OCI-LY7 (cell line): ENCODE data around the gene MAEL.

Experiments used
- EZH2phosphoT487 ChIP-seq: fragments of 200-600 bp; sonication (generic); IDR thresholded peaks from 2 replicates; pipeline ENCODE4 v1.6.1; 2018; ENCODE audit warnings: low read depth, borderline replicate concordance, mild to moderate bottlenecking, mixed run types, antibody characterized with exemption, low read length, moderate library complexity, mixed read lengths
- TF ChIP-seq, protein P1 (sequence below): fragments of 200-600 bp; sonication (generic); conservative IDR thresholded peaks from 2 replicates; pipeline ENCODE4 v1.5.1; 2014; ENCODE audit warnings: mild to moderate bottlenecking, antibody characterized with exemption, low read length, moderate library complexity, mixed read lengths

DNA sequence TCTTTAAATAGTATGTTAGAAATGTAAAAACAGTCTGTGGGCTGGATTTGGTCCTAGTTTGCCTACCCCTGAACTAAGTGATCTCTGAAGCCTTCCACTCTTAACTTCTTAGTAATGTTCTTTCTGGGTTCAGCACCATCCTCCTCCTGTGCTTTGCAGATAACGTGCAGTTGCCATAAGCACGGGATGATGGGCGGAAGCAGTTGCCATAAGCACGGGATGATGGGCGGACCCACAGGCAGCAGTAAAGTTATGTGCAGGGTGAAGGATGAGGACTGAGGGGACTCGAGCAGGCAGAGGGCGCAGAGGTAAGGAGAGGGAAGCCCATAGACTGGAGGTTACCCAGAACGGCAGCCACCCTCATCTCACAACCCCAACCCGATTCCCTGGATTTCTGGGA, 75.5 kb downstream of the MAEL start:
- TF ChIP-seq, protein P1, sequence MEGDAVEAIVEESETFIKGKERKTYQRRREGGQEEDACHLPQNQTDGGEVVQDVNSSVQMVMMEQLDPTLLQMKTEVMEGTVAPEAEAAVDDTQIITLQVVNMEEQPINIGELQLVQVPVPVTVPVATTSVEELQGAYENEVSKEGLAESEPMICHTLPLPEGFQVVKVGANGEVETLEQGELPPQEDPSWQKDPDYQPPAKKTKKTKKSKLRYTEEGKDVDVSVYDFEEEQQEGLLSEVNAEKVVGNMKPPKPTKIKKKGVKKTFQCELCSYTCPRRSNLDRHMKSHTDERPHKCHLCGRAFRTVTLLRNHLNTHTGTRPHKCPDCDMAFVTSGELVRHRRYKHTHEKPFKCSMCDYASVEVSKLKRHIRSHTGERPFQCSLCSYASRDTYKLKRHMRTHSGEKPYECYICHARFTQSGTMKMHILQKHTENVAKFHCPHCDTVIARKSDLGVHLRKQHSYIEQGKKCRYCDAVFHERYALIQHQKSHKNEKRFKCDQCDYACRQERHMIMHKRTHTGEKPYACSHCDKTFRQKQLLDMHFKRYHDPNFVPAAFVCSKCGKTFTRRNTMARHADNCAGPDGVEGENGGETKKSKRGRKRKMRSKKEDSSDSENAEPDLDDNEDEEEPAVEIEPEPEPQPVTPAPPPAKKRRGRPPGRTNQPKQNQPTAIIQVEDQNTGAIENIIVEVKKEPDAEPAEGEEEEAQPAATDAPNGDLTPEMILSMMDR = no peak
- no peak for TF ChIP-seq EZH2phosphoT487
